SHP77 (cell line): ENCODE results near the gene VASN.

ENCODE experiments used
- DNase-seq, 2 experiments: peaks; one replicate each; lab custom pipeline; 2025; lab: John Stamatoyannopoulos, UW

VASN gene

GRCh38 chr16:4372578-4373355 is 1.1 kb downstream of the VASN start:
- DNase-seq, result peak; percentile 75 to 85

- DNase-seq, result peak in 1 of 2 experiments; percentile 71
These were observed 1.8 kb downstream of the VASN start for GRCh38 chr16:4373356-4373908.

- no peak for DNase-seq
These were observed 2.5 kb downstream of the VASN start for GRCh38 chr16:4373909-4374742.

- no peak for DNase-seq
These were observed 4.1 kb downstream of the VASN start for GRCh38 chr16:4375717-4376116.

DNA sequence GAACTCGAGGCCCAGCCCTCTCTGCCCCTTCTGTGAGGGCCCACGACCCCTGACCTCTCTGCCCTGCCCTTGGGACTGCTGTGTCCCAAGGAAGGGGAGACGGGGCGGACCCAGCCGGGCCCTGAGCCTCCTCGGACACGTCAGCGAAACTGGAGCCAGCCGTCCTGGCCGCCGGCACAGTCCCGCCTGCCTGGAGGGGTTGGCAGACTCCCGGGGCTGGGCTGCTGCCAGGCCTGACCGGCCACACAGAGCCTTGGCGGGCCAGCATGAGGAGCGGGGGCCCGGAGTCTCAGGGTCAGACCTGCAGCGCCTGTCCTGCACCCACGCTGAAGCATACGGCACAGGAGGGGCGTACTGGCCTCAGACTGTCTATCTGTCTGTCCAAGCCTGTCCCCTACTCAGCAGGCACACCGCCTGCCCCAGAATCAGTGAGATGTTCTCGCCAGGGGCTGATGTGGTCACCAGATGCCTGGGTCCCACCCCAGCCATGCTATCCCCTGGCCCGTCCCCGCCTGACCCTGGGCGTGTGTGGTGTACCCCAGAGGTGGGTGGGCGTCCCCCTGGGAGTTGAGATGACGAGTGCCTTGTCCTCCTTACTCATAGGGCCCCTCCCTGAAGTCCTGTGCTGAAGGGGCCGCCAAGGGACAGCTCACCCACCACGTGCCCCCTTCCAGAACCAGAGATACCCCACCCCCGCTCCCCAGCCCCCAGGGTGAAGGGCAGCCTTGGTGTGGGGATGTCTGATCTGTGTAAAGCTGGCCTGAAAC is 4.7 kb downstream of the VASN start:
- no peak for DNase-seq

- DNase-seq, result no peak
These were observed 5.4 kb downstream of the VASN start for GRCh38 chr16:4376893-4377572.

- no peak for DNase-seq
These were observed 6.0 kb downstream of the VASN start for GRCh38 chr16:4377573-4378154.

DNA sequence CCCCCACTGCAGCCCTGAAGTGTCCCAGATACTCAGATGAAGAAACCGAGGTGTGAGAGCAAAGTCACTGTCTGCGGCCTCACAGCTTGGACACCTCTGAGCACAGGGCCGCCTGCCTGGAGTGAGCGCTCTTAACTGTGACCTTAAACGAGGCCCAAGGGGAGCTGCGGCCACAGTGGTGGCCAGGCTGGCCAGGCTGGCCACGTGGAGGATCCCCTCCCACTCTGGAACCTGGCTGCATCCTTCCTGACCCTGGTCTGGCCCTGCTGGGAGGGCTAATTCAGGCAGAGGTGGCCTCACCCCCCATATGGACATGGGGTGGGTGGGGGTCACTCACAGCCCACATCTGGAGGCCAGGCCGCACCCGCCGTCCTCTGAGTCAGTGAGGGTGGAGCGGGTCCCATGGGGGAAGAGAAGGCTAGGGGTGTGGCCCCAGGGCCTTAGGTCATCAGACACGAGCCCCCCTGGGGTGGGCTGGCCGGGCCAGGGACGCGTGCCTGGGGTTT is 6.6 kb downstream of the VASN start:
- no peak for DNase-seq

DNA sequence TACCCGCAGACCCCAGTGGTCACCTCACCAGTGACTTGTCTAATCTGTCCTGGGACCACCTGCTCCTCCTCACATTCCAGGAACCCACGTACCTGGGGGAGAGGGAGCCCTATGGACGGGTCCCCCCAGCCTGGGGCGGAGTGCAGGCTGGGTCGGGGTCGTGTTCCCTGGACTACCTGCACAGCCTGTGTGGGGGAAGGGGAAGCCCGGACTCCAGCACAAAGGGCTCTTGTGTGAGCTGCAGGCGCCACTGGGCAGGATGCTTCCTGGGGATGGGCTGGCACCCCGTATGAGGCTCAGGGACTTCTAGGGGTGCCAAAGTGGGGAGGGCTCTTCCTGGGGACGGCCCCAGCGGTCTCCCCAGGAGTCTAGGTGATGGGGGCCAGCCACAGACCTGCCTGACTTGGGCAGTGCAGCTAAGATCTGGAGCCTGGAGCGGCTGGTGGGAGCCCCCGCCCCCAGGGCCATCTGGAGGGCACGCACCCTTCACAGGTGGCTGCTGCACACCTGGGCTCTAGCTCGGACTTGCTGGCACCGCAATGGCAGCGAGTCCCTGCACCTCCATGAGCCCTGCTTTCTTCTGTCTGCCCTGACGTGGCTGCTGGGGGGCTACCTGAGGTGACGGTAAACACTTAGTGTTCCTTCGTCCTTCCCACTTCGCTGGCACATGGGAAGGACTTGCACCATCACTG is 7.5 kb downstream of the VASN start:
- DNase-seq, result no peak

GRCh38 chr16:4380119-4381063 is 8.7 kb downstream of the VASN start:
- no peak for DNase-seq

DNA sequence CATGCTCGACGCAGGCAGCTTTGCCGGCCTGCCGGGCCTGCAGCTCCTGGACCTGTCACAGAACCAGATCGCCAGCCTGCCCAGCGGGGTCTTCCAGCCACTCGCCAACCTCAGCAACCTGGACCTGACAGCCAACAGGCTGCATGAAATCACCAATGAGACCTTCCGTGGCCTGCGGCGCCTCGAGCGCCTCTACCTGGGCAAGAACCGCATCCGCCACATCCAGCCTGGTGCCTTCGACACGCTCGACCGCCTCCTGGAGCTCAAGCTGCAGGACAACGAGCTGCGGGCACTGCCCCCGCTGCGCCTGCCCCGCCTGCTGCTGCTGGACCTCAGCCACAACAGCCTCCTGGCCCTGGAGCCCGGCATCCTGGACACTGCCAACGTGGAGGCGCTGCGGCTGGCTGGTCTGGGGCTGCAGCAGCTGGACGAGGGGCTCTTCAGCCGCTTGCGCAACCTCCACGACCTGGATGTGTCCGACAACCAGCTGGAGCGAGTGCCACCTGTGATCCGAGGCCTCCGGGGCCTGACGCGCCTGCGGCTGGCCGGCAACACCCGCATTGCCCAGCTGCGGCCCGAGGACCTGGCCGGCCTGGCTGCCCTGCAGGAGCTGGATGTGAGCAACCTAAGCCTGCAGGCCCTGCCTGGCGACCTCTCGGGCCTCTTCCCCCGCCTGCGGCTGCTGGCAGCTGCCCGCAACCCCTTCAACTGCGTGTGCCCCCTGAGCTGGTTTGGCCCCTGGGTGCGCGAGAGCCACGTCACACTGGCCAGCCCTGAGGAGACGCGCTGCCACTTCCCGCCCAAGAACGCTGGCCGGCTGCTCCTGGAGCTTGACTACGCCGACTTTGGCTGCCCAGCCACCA is 9.7 kb downstream of the VASN start:
- DNase-seq, result peak; percentile 80 to 81

DNA sequence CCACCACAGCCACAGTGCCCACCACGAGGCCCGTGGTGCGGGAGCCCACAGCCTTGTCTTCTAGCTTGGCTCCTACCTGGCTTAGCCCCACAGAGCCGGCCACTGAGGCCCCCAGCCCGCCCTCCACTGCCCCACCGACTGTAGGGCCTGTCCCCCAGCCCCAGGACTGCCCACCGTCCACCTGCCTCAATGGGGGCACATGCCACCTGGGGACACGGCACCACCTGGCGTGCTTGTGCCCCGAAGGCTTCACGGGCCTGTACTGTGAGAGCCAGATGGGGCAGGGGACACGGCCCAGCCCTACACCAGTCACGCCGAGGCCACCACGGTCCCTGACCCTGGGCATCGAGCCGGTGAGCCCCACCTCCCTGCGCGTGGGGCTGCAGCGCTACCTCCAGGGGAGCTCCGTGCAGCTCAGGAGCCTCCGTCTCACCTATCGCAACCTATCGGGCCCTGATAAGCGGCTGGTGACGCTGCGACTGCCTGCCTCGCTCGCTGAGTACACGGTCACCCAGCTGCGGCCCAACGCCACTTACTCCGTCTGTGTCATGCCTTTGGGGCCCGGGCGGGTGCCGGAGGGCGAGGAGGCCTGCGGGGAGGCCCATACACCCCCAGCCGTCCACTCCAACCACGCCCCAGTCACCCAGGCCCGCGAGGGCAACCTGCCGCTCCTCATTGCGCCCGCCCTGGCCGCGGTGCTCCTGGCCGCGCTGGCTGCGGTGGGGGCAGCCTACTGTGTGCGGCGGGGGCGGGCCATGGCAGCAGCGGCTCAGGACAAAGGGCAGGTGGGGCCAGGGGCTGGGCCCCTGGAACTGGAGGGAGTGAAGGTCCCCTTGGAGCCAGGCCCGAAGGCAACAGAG is 10.5 kb downstream of the VASN start:
- DNase-seq, result no peak

- no peak for DNase-seq
These were observed 11.2 kb downstream of the VASN start for GRCh38 chr16:4382795-4383357.

DNA sequence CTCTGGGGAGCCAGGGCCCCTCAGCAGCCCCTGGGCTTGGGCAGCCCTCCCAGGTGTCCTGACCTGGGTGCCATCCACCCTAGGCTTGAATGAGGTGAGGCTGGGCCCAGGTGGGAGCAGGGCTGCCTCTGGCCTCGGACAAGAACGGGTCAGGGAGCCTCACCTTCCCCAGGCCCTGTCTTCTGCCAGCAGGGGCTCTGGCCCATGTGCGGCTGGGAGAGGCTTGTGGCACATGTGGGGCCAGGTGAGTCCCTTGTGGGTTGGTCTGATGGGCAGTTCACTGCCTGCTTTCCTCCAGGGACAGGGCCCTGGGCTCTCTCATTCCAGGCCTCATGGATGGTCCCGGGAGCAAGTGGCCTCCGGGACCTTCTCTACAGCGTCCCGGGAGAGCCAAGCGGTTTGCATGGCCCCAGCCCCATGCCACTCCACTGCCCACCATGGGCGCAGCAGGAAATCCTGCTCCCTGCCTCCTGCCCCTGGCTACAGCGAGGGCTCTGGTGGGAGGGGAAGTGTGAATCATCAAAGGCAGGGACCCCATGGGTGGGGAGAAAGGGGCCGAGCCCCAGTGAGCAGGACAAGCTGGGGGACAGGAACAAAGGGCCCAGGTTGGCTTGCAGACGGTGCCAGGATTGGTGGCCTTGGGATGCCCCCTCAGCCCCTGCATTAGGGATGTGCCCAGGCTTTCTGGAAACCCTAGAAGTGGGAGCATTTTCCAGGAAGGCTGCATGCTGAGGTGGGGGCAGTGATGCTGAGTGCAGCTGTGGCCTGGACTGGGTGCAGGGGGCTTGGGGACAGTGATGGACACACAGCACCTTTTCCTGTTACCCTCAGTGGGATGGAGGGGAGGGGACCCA is 12.2 kb downstream of the VASN start:
- DNase-seq, result no peak

GRCh38 chr16:4384509-4384942 is 12.9 kb downstream of the VASN start:
- no peak for DNase-seq
